Fibroblast of villous mesenchyme (primary cell): Measurements from ENCODE around the gene KIAA1586. TPM values are rescaled to one million over a fixed set of nuclear protein-coding genes. Genes with fewer than 3 reads are reported as not detected.

Experiments used
- DNase-seq: peaks from one replicate; pipeline ENCODE4 v3.0.0-alpha.2; 2010; ENCODE audit warnings: low read depth
- H3K4me3 ChIP-seq: 2 replicates; pipeline ENCODE4 v1.5.1; 2011; ENCODE audit warnings: low read depth, mild to moderate bottlenecking, low read length
- total RNA-seq: library from RNA; depleted of rRNA; stranded (reverse); fragments of >200 nt; gene quantifications from 2 replicates; pipeline ENCODE4 v1.2.3, GENCODE V29; 2012
- TF ChIP-seq, protein P1 (sequence below): IDR thresholded peaks from 2 replicates; pipeline ENCODE4 v1.5.1; 2012; ENCODE audit warnings: low read depth, mild to moderate bottlenecking, low read length; ENCODE audit not compliant: insufficient read depth

Gene KIAA1586
- total RNA-seq, 1 donor: 24.6 TPM

DNA sequence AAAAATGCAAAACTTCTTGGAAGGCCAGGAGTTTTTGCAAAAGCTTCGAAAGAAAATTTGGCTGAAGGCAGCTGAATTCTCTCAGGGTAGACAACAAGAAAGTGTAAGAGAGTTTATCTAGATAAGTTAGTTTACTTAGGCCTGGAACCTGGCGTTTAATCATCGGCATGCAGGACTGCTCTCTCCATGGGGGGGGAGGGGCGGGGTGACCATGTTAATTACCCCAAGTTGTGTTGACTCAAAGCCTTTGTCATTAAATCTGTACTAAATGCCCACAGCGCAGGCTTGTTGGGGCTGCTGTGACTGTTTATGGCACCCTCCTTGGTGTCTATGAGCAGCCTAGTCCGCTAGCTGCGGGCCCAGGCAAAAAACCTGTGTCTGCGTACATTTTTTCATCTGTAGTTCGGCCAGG is 23.4 kb downstream of the KIAA1586 start:
- H3K4me3 ChIP-seq: no peak overlapping the region
- TF ChIP-seq, protein P1, sequence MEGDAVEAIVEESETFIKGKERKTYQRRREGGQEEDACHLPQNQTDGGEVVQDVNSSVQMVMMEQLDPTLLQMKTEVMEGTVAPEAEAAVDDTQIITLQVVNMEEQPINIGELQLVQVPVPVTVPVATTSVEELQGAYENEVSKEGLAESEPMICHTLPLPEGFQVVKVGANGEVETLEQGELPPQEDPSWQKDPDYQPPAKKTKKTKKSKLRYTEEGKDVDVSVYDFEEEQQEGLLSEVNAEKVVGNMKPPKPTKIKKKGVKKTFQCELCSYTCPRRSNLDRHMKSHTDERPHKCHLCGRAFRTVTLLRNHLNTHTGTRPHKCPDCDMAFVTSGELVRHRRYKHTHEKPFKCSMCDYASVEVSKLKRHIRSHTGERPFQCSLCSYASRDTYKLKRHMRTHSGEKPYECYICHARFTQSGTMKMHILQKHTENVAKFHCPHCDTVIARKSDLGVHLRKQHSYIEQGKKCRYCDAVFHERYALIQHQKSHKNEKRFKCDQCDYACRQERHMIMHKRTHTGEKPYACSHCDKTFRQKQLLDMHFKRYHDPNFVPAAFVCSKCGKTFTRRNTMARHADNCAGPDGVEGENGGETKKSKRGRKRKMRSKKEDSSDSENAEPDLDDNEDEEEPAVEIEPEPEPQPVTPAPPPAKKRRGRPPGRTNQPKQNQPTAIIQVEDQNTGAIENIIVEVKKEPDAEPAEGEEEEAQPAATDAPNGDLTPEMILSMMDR: no peak
- no peak for DNase-seq

DNA sequence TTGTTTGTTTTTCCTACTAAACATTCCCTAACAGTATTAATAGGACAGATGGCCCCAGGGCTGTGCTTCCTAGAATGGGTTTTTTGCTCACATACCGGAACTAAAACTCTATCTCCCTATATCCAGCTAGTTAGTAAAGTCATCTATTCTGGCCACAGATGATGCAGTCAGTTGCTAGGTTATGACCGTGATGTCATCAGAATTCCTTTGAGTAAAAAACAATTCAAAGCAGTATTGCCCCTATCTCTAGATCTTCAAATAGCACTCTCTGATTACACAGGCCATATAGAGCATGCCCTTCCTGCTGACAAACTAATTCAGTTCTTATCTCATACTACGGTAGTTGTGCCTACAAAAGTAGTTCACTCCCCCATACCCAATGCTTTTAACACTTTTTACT is 25.6 kb downstream of the KIAA1586 start:
- no peak for DNase-seq
- TF ChIP-seq, protein P1: no peak
- no peak overlapping the region for H3K4me3 ChIP-seq

DNA sequence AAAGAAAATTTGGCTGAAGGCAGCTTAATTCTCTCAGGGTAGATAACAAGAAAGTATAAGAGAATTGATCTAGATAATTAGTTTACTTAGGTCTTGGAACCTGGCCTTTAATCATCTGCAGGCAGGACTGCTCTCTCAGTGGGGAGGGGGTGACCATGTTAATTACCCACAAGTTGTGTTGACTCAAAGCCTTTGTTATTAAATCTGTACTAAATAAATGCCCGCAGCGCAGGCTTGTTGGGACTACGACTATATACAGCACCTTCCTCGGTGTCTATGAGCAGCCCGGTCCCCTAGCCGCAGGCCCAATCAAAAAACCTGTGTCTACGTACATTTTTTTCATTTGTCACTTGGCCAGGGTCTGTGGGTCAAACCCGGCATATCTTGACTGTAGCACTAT is 27.9 kb downstream of the KIAA1586 start:
- TF ChIP-seq, protein P1: no peak
- H3K4me3 ChIP-seq: no peak overlapping the region
- DNase-seq: no peak

DNA sequence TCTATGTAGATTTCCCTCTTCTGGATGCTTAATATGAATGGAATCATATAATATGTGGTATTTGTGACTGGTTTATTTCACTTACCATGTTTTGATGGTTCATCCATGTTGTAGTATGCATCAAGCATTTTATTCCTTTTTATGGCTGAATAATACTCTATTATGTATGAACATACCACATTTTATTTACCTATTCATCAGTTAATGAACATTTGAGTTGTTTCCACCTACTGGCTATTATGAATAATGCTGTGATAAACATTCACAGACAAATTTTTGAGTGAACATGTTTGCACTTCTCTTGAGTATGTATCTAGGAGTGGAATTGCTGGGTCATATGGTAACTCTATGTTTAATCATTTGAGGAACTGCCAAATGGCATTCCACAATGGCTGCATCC is 28.6 kb downstream of the KIAA1586 start:
- TF ChIP-seq, protein P1: no peak
- no peak overlapping the region for H3K4me3 ChIP-seq
- DNase-seq: no peak

DNA sequence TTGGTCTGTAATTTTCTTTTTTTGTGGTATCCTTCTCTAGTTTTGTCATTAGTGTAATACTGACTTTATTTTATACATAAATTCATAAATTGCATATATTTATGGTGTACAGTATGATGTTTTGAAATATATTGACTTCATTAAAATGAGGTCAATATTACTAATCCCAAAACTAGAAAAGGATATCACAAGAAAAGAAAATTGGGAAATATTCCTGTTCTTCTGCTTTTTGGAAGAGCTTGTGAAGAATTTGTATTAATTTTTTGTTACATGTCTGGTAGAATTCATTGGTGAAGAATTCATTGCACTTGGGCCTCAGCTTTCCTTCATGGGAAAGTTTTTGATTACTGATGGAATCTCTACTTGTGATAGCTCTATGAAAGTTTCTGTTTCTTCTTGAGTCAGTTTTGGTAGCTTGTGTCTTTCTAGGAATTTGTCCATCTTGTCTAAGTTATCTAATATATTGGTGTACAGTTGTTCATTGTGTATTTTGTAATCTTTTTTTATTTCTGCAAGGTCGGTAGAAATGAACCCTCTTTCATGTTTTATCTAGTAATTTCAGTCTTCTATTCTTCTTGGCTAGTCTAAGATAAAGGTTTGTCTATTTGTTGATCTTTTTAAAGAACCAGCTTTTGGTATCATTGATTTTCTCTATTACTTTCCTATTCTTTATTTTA is 32.2 kb downstream of the KIAA1586 start:
- no peak overlapping the region for H3K4me3 ChIP-seq
- no peak for DNase-seq
- TF ChIP-seq, protein P1: no peak

DNA sequence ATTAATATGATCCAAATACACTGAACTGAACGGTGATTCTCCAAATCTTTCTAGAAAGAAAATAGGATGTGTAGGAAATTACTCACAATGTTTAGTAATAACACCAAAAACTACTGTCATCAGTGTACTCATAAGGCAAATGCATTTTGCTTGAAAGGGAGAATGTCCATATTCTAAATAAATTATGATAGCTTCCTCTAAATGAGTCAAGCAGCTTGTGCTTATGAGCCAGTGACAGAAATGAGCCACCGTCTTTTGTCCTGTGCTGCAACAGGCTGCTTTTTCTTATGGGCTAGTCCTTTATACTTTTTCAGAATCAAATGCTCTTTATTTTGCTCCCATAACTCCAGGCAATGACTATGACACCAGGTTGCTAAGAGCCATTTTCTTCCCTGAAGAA is 39.0 kb downstream of the KIAA1586 start:
- TF ChIP-seq, protein P1: no peak
- no peak overlapping the region for H3K4me3 ChIP-seq
- no peak for DNase-seq

DNA sequence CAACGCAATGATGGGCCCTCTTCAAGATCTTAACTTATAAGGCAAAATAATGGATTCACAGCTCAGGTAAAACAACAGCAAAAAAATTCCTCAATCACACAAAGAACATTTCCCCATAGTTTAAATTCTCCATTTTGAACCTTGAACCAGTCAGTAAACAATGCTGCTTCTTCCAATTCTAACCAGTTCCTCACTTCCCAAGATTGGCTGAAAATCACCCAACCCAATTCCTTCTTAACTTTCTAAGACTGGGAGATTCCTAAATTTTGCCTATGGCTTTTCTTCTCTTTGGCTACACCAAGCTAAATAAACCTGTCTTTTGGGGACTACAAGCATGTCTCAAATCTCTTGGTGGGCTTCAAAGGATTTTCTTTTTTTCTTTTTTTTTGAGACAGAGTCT is 40.4 kb downstream of the KIAA1586 start:
- no peak for DNase-seq
- no peak overlapping the region for H3K4me3 ChIP-seq
- TF ChIP-seq, protein P1: no peak
